ENCODE results near the gene BCAS1.

DNA sequence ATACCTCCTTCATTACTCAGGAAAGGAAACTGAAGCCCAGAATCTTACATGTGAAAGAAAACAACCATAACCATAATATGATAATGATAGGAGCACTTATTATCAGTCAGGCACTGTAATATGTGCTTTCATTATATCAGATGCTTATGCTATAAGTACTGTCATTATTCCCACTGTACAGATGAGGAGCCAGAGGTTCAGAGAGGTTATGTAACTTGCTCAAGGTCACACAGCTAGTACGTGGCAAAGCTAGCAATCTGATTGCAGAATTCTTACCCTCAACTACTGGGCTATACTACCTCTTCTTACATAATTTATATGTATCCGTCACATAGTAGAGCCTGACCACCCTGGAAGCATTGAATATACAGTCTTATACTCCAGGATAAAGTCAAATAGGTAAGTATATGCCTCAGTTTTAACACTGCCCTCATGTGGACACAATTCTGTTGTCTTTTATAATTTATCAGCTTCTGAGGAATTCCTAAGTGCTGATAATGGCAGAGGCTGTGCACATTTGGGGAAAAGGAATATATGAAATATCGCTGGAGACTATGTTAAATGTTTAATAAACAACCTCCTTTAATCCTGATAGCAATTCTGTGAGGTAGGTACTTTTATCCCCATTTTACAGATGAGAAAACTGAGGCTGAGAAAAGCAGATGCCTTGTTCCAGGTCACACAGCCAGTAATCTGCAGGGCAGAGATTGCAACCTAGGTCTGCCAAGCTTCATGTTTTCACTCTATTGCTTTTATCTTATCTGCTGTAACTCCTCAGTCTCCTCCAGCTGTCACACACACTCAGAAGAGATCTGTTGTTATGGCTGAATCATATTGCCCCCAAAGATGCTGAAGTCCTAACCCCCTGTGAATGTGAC is 13.4 kb downstream of the BCAS1 start:
- TF ChIP-seq, protein P1, sequence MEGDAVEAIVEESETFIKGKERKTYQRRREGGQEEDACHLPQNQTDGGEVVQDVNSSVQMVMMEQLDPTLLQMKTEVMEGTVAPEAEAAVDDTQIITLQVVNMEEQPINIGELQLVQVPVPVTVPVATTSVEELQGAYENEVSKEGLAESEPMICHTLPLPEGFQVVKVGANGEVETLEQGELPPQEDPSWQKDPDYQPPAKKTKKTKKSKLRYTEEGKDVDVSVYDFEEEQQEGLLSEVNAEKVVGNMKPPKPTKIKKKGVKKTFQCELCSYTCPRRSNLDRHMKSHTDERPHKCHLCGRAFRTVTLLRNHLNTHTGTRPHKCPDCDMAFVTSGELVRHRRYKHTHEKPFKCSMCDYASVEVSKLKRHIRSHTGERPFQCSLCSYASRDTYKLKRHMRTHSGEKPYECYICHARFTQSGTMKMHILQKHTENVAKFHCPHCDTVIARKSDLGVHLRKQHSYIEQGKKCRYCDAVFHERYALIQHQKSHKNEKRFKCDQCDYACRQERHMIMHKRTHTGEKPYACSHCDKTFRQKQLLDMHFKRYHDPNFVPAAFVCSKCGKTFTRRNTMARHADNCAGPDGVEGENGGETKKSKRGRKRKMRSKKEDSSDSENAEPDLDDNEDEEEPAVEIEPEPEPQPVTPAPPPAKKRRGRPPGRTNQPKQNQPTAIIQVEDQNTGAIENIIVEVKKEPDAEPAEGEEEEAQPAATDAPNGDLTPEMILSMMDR (conservative IDR thresholded peaks at IDR 0.05 in 1 of 2, IDR thresholded peaks at IDR 0.05 in 1 of 2; ENCODE audit: extremely low read depth in 1 of 2, insufficient read depth in 1 of 2, low read depth in 1 of 2, low read length in 2 of 2), result no peak
- no peak for TF ChIP-seq EZH2 (IDR thresholded peaks at IDR 0.05; ENCODE audit: borderline replicate concordance, low read length)
